Activated CD4-positive, alpha-beta T cell treated with anti-CD3 and anti-CD28 coated beads for 1 hour (primary cell): ENCODE results near the gene FBN1.

Experiments used
- DNase-seq: peaks from one replicate; pipeline ENCODE4 v3.0.0-alpha.2; 2020

FBN1 gene

DNA sequence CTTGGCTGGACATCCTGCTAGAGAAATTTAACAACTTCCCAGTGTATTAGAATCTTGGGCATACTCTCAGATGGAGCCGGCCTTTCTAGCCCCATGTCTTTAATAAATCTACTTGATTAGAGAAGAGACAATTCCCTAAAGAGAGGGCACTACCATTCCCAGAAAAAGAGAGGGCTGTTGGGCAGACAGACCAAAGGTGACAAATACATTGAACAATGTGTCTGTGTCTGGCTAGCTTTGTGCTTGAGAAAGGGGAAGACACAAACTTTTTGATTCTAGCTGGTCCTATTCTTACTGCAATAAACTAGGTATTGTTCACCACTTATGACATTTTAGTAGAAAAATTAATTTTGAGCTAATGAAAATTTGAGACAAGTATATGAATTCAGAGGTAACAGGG lies 256.6 kb downstream of the FBN1 start:
- no peak for DNase-seq

DNA sequence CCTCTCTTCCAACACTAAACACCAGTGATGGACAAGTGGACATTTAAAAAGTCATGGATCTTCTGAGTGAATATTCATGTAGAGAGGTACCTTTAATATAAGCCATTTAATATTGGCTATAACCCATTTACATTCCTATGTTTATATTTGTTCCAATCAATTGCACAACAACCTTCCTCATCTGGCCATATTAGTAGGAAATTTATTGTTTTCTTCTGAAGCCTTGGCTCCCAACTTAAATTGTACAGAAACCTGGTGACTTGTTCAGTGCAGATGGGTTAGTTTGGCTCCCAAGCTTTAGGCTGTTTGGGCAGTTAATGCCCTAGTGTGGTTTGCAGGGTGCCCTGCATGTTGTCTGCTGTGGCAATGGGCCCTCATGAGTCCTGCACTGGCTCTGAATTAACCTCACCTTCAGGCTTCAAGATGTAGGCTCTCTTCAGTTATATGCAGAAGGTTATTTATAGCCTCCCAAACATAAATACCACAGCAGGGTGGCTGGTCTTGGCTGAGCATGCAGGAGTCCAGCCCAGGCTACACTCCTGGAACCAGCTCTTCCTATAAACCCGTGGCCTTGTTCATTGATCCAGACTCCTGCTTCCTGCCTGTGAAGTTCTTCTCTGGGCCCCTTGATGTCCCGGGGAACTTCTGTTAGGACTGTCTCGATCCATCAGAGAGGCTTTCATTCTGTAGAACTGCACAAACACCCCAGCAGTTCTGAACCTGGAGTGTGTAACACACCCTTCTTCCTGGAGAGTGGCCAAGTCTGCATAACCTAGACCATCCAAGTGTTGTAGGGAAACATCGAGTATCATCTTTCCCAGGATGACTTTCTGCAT lies 257.3 kb downstream of the FBN1 start:
- no peak for DNase-seq

DNA sequence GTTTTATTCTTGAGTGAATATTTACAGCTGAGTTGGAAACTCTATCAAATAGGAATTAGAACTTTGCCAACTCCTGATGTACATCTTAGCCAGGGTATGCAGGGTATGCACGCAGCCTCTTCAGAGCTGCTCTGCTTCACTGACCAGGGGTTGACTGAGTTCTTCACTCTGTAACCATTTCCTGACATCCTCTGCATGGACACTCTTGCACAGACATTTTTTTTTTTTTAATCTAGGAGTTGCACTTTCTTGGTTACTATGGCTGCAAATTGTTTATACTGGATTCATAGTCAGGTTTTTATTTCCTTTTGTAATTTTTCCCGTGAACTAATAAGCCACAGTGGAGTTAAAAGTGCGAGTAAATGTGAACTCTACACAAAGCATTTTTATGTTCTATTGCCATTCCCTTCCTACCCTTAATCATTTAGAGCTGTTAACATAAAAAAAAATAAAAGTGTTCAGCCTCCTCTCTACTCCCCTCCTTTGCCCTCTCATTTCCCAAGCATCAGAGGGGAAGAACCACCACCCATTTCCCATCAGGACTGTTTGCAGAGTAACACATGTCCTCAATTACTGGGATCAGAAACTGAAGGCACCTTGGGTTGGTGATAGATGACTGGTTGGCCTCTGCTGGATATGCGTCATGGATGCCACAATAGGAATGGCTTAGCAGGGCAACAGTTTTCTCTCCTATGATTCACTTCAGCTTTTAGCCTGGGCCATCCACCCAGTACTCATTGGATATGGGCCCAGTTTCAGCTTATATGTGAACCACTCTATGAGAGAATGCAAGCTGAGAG lies 260.3 kb downstream of the FBN1 start:
- no peak for DNase-seq

DNA sequence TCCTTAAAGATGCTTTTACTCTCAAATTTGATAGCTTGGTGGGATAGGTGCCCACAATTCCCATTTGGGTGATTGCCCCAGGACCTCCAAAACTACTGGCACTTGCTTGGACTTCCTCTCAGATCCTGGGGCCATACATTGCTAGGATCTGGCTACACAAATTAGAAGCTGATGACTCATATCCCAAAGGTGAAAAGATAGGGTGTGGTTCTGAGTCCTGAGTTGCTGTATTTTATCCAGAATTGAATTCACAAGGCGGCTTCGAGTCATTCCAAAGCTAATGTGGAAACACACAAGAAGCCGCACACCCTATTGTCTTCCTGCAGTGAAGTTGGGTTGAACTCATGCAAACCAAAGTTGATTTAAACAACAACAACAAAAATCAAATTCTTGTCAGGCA lies 260.9 kb downstream of the FBN1 start:
- no peak for DNase-seq

DNA sequence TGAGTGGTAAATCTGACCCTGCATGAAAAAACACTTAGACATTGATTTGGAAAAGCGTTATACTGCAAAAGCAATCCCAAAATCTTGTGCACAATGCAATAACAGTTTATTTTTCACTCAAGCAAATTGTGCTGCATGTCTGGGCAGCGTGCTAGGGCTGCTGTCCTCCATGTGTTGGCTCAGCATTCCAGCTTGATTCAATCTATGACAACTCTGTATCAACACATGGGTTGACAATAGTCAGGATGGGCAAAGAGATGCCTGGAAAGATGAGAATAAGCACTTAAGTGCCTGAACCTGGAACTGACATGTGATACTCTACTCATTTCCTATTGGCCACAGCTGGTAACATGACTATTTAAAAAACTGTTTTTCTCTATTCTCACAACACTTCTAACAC lies 262.5 kb downstream of the FBN1 start:
- DNase-seq, result no peak

DNA sequence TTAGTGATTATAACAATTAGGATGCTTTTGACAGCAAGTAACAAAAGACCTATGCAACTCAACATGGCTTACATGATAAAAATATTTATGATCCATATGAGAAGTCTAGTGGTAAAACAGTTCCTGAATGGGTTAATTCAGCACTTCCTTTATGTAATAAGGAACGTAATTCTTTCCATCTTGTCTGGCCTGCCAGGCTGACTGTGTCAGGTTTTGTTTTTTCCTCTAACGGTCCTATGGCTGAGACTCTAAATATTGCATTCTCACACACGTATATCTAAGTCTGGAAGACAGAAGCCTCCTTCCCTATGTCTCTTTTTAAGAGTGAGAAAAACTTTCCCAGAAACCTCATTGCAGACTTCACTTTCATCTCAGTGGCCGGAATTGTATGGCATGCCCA lies 263.6 kb downstream of the FBN1 start:
- DNase-seq, result no peak

DNA sequence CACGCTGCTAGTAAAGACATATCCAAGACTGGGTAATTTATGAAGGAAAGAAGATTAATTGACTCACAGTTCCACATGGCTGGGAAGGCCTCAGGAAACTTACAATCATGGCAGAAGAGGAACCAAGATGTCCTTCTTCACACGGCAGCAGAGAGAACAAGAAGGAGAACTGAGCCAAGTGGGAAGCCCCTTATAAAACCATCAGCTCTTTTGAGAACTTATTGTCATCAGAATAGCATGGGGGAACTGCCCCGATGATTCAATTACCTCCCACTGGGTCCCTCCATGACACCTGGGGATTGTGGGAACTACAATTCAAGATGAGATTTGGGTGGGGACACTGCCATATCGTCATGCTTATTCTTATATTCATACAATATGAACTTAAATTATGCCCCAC lies 265.3 kb downstream of the FBN1 start:
- no peak for DNase-seq

DNA sequence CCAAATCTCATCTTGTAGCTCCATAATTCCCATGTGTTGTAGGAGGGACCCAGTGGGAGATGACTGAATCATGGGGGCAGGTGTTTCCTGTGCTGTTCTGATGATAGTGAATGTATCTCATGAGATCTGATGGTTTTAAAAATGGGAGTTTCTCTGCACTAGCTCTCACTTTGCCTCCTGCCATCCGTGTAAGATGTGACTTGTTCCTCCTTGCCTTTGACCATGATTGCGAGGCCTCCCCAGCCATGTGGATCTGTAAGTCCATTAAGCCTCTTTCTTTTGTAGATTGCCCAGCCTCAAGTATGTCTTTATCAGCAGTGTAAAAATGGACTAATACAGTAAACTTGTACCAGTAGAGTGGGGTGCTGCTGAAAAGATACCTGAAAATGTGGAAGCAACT lies 269.7 kb downstream of the FBN1 start:
- no peak for DNase-seq

DNA sequence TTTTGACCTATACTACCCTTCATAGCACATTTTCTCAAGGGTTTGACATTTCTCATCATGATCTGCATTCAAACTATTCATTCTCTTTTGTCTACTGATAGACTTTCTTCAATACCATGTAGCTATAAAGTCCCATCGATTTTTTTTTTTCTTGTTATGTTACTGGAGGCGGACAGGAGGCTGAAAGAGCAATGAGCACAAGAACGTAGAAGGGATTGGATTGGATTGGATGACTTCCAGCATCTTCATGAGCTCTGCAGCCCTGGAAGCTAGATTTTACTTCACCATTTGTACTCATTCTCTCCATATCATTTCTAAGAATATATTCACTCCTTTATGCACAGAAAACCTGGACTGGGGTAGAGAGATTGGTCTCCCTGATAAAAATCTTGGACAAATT lies 271.0 kb downstream of the FBN1 start:
- no peak for DNase-seq

DNA sequence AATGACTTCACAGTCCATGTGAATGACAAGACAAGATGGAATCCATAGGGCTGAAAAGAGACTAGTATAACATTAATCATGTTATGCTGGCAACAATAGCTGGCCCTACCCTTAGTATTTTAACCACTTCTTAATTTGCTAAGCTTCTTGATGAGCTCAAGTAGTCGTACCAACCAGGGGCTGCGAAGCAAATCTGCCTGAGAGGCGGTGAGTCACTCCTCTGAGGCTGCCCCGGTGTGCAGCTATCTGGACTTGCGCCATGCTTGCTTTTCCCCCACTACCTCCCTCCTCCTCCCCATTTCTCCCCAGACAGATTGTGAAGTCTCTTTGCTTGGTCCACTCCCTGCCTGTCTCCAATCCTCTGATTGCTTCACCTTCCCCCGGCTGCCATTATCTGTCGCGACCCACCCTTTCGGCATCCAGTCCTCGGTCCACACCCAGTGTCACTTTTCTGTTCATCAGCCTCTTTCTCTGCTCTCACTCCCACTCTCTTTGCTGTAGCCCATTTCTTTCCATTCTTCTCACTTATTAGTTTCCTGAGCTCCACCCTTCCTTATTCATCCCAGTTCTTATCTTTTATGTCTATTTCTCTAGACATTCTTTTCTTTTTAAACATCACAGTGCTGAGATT lies 271.6 kb downstream of the FBN1 start:
- no peak for DNase-seq

DNA sequence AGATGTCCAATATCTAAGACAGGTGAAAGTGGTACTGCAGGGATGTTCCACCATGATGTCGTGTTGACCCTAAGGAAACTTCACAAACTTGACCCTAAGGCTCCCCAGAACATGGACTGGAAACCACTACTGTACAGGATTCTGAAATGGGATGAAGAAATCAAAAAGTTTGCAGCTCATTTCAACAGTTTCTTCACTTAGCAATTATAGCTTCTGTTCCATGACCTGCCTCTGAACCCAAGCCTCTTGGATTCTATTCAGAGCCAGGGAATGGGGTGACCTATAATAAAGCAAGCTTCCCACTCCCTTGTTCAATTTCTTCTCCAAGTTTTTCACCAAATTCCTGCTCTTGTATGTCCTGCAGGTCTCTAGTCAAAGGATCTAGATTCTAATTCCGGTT lies 273.5 kb downstream of the FBN1 start:
- no peak for DNase-seq

DNA sequence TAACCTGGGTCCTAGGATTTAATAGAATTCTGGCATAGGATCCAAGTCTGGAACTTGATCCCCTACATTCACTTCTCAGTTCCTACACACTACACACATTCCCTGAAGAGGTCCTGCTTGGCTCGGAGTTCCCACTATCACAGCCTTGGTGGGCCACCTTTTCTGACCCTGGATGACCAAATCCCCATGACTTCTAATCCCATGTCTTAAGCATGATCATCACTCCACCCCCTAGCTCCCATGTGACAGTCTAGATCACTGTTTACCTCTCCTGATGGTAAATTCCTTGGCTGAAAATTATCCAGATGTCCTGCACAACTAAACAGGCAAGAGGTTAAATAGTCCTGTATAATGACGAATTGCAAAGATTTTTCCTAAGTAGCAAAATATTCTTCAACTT lies 274.0 kb downstream of the FBN1 start:
- no peak for DNase-seq

DNA sequence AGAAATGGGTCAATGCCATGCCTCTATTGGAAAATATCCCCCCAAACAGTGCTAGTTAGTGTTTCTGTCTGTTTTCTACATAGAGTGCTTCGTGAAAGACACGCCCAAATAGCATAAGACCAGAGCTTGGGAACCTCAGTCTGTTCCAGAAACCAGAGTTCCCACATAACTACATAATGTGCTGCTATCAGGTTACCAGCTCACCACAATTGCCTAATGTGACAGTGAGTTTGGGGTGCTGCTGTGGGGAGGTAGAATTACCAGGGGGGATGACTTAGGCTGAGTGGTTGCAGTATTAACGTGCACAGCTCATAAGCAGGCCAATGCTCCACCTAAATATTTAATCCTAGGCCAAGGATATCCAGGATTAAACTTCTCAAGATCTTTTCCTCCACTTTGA lies 275.0 kb downstream of the FBN1 start:
- no peak for DNase-seq

DNA sequence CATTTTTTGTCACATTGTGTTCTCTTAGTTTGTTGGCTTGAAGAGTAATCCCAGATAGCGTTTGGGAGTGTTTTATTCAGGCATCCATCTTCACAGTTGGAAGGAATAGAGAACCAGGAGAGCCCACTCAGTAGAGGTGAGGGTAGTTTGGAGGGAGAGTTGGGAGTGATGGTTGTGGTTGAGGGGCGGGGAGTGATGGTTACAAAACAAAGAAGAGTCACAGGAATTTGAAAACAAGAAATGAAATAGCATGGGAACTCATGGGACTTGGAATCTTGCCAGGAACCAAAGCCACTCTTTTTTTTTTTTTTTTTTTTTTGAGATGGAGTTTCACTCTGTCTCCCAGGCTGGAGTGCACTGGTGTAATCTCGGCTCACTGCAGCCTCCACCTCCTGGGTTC lies 278.0 kb downstream of the FBN1 start:
- no peak for DNase-seq

DNA sequence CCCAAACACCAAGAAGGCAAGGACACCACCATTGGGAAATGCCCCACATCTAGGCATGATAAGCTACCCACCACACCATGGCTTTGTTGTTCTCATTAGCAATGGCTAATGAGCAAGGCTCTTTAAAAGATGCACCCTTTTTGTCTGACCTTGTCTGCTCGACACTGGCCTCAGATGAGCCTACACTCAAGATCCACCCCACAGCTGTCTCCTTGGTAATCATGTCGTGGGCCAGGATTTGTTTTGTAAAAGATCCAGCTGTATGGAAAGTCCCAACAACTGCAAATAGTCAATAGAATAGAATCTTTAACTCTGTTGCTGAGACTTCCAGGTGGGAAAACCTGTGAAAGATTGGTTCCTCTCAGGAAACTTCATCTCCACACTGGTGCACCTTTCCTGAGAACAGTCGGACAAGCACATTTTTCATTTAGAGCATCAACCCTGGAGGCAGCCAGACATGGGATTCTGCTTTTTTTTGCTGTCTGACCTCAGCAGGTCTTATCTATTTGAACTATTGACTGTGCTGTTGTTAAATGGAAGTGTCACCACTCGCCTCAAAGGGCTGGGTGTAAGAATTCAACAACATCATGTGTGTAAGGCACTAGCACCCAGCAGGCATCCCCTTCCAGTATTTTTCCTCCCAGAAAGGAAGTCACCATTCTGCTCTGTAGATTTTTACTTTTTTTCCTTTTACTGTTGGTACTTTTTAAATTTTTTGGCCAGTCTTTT lies 278.8 kb downstream of the FBN1 start:
- no peak for DNase-seq

DNA sequence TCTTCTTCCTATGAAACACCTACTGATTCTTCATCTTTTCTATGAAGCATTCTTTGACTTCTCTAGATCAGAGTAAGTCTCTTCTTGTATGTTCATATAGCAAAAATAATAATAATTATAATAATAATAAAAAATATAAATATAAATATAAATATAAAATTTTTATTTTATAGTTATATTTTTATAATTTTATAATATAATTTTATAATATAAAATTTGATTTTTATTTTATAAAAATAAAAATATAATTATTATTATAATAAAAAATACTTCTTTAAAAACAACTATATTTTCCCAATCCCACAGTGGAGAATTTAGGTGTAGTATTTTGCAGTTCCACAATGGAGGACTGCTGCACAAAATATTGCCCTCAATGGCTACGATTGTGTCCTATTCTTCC lies 279.9 kb downstream of the FBN1 start:
- no peak for DNase-seq

DNA sequence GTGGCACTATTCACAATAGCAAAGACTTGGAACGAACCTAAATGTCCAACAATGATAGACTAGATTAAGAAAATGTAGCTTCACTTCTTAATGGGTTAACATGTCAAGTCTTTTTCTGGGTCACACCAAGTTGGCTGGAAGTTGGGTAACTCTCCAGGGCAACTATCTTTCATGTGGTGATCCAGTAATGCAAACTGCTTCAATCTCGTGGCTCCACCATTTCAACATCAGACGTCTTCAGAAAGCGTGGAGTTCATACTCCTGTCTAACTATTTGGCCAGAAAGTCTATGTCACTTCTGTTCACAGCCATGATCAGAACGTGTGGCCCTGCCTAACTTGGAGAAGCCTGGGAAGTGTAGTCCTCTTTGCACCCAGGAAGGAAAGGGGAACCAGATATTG lies 282.0 kb downstream of the FBN1 start:
- no peak for DNase-seq

DNA sequence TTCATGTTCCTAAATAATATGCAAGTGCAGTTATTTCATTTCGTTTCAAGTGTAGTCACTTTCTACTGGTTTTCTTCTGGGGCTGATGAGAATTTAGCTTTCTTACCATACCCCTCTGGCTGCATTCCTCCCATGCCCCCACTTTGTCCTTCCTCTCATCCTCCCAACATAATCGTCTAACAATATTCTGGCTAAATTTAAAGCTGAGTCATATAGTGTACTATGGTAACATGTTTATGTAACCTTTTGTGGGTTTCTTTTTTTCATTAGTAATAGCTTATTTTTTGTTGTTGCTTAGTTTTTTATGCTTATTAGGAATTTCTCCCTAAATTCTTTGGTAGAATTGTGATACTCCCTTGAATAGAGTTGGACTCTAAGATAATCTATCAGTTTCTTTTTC lies 283.8 kb downstream of the FBN1 start:
- DNase-seq, result no peak

DNA sequence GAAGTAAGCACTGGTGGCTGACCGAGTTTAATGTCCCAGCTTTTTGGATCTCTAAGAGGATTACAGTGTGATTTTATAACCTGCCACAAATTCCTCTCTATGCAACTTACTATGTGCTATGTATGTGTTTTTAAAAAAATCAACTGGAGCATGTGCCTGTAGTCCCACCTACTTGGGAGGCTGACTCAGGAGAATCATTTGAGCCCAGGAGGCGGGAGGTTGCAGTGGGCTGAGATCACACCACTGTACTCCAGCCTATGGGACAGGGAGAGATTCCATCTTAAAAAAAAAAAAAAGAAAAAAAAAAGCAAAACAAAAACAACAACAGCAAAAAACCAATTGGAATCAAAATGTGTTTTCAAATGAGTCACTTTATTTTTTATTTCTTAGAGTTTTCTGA lies 284.7 kb downstream of the FBN1 start:
- DNase-seq, result no peak
